ENCODE measurements around the gene HADHA.

The HADHA gene

DNA sequence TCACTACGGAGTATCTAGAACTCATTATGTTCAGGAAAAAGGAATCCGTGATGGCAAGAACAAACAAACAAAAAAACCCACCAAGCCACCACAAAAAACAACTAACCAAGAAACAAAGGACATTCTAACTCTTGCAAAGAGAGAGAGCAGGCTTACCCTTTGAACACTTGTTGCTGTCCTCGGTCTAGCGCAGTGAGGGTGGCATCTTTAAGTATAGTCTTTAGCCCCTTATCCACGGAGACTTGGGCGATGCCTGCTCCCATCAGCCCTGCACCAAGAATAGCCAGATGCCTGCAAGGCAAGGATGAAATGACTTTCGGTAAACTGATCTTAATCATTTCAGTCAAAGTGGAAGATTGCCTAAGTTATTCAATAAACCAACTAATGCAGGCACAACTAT is 40.5 kb downstream of the HADHA start:
- DNase-seq (ENCODE audit: low spot score) = no peak
- Histone ChIP-seq H3K27me3 (ENCODE audit: control insufficient read depth in 3 of 3, insufficient read depth in 3 of 3, low read depth in 1 of 3, low read length in 3 of 3) (no peaks in the 10 kb centered on the region), H2BK120ac (ENCODE audit: low read depth, low read length) (no peak overlapping the region), H3K4ac (ENCODE audit: low read length) (no peak overlapping the region), H4K91ac (ENCODE audit: low read depth, low read length, poor library complexity) (no peak overlapping the region), H2AK5ac (ENCODE audit: low read depth, low read length) (no peak overlapping the region), H3K23ac (ENCODE audit: low read depth, low read length, poor library complexity) (no peak overlapping the region), H2BK15ac (ENCODE audit: low read length) (no peak overlapping the region), H2AFZ (ENCODE audit: low read length) (no peak overlapping the region), H3K18ac (ENCODE audit: low read length) (no peak overlapping the region), H2BK12ac (ENCODE audit: low read length) (no peak overlapping the region), H3K27ac (replicated peaks; ENCODE audit: low read length) (no peak overlapping the region), H3K9ac (ENCODE audit: low read depth, low read length, poor library complexity) (no peak overlapping the region), H3K14ac (ENCODE audit: low read length) (no peak overlapping the region), H3K36me3 (replicated peaks in 1 of 2; ENCODE audit: control insufficient read depth in 2 of 2, insufficient read depth in 2 of 2, low read length in 2 of 2) (peaks cover 11 to 84% of the 10 kb centered on the region in 2 donors), H3K4me1 (ENCODE audit: control insufficient read depth in 2 of 2, insufficient read depth in 1 of 2, low read depth in 1 of 2, low read length in 2 of 2) (peaks cover 0 to 10% of the 10 kb centered on the region in 2 donors), H3K4me3 (ENCODE audit: low read length in 2 of 2) (no peak overlapping the region), H3K79me1 (ENCODE audit: low read depth, low read length) (no peaks in the 10 kb centered on the region), H4K8ac (ENCODE audit: low read depth, low read length) (no peak overlapping the region), H3K4me2 (ENCODE audit: insufficient read depth, low read length, poor library complexity, severe bottlenecking) (no peak overlapping the region), H2BK5ac (ENCODE audit: low read length) (no peak overlapping the region), H3K9me3 (replicated peaks in 1 of 2; ENCODE audit: control insufficient read depth in 2 of 2, insufficient read depth in 1 of 2, low read depth in 1 of 2, low read length in 2 of 2) (no peaks in the 10 kb centered on the region)
- WGBS, 2 donors (ENCODE audit: extremely low coverage in 2 of 2, insufficient read length in 2 of 2, insufficient replicate concordance in 1 of 2) = no CpG with 5 or more reads among the region's 7 CpGs

GRCh38 chr2:26202981-26203490 is 41.4 kb downstream of the HADHA start:
- H2BK15ac ChIP-seq (ENCODE audit: low read length) = no peak overlapping the region
- no peak overlapping the region for H3K4me2 ChIP-seq (ENCODE audit: insufficient read depth, low read length, poor library complexity, severe bottlenecking)
- H3K36me3 ChIP-seq (replicated peaks in 1 of 2; ENCODE audit: control insufficient read depth in 2 of 2, insufficient read depth in 2 of 2, low read length in 2 of 2) = peaks cover 11 to 83% of the 10 kb centered on the region in 2 donors
- no peak overlapping the region for H3K27ac ChIP-seq (replicated peaks; ENCODE audit: low read length)
- H3K4me3 ChIP-seq (ENCODE audit: low read length in 2 of 2) = no peak overlapping the region
- no peak overlapping the region for H3K18ac ChIP-seq (ENCODE audit: low read length)
- H4K91ac ChIP-seq (ENCODE audit: low read depth, low read length, poor library complexity) = no peak overlapping the region
- peaks cover 0 to 10% of the 10 kb centered on the region in 2 donors for H3K4me1 ChIP-seq (ENCODE audit: control insufficient read depth in 2 of 2, insufficient read depth in 1 of 2, low read depth in 1 of 2, low read length in 2 of 2)
- H3K9me3 ChIP-seq (replicated peaks in 1 of 2; ENCODE audit: control insufficient read depth in 2 of 2, insufficient read depth in 1 of 2, low read depth in 1 of 2, low read length in 2 of 2) = no peaks in the 10 kb centered on the region
- H3K27me3 ChIP-seq (ENCODE audit: control insufficient read depth in 3 of 3, insufficient read depth in 3 of 3, low read depth in 1 of 3, low read length in 3 of 3) = no peaks in the 10 kb centered on the region
- no peak overlapping the region for H2BK12ac ChIP-seq (ENCODE audit: low read length)
- no peak overlapping the region for H3K23ac ChIP-seq (ENCODE audit: low read depth, low read length, poor library complexity)
- H4K8ac ChIP-seq (ENCODE audit: low read depth, low read length) = no peak overlapping the region
- H3K79me1 ChIP-seq (ENCODE audit: low read depth, low read length) = no peaks in the 10 kb centered on the region
- no peak overlapping the region for H2BK120ac ChIP-seq (ENCODE audit: low read depth, low read length)
- H2AK5ac ChIP-seq (ENCODE audit: low read depth, low read length) = no peak overlapping the region
- no CpG with 5 or more reads among the region's 1 CpG for WGBS, 2 donors (ENCODE audit: extremely low coverage in 2 of 2, insufficient read length in 2 of 2, insufficient replicate concordance in 1 of 2)
- no peak overlapping the region for H2BK5ac ChIP-seq (ENCODE audit: low read length)
- H3K9ac ChIP-seq (ENCODE audit: low read depth, low read length, poor library complexity) = no peak overlapping the region
- no peak overlapping the region for H3K4ac ChIP-seq (ENCODE audit: low read length)
- no peak overlapping the region for H2AFZ ChIP-seq (ENCODE audit: low read length)
- DNase-seq (ENCODE audit: low spot score) = no peak
- no peak overlapping the region for H3K14ac ChIP-seq (ENCODE audit: low read length)

DNA sequence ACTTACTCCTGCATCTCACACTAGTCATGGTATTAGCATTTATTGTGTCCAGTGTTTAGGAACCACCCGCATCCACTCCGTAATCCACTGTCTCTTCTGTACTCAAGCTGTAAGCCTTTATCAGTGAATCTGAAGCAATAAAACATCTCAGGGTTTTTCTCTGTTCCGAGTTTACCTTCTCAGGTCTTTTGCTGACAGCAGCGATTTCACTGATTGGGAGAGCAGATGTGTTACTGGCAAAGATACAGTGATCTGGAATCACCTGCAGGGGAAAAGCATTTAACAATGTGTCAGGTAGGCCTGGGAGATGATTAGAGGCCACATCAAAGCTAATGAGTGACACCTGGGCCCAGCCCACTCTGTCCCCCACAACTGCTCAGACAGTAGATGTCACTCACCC is 46.9 kb downstream of the HADHA start:
- Histone ChIP-seq H3K14ac (ENCODE audit: low read length) (no peak overlapping the region), H2BK12ac (ENCODE audit: low read length) (no peak overlapping the region), H3K18ac (ENCODE audit: low read length) (no peak overlapping the region), H3K79me1 (ENCODE audit: low read depth, low read length) (no peaks in the 10 kb centered on the region), H2AK5ac (ENCODE audit: low read depth, low read length) (no peak overlapping the region), H3K4me3 (ENCODE audit: low read length in 2 of 2) (no peak overlapping the region), H3K23ac (ENCODE audit: low read depth, low read length, poor library complexity) (no peak overlapping the region), H2BK120ac (ENCODE audit: low read depth, low read length) (no peak overlapping the region), H3K4me1 (ENCODE audit: control insufficient read depth in 2 of 2, insufficient read depth in 1 of 2, low read depth in 1 of 2, low read length in 2 of 2) (peaks cover 0 to 1% of the 10 kb centered on the region in 2 donors), H3K36me3 (replicated peaks in 1 of 2; ENCODE audit: control insufficient read depth in 2 of 2, insufficient read depth in 2 of 2, low read length in 2 of 2) (peaks cover 31 to 96% of the 10 kb centered on the region in 2 donors), H2AFZ (ENCODE audit: low read length) (no peak overlapping the region), H4K8ac (ENCODE audit: low read depth, low read length) (no peak overlapping the region), H2BK15ac (ENCODE audit: low read length) (no peak overlapping the region), H3K4ac (ENCODE audit: low read length) (no peak overlapping the region), H3K27ac (replicated peaks; ENCODE audit: low read length) (no peak overlapping the region), H2BK5ac (ENCODE audit: low read length) (no peak overlapping the region), H3K27me3 (ENCODE audit: control insufficient read depth in 3 of 3, insufficient read depth in 3 of 3, low read depth in 1 of 3, low read length in 3 of 3) (no peaks in the 10 kb centered on the region), H3K9ac (ENCODE audit: low read depth, low read length, poor library complexity) (no peak overlapping the region), H3K4me2 (ENCODE audit: insufficient read depth, low read length, poor library complexity, severe bottlenecking) (no peak overlapping the region), H4K91ac (ENCODE audit: low read depth, low read length, poor library complexity) (no peak overlapping the region), H3K9me3 (replicated peaks in 1 of 2; ENCODE audit: control insufficient read depth in 2 of 2, insufficient read depth in 1 of 2, low read depth in 1 of 2, low read length in 2 of 2) (no peaks in the 10 kb centered on the region)
- DNase-seq (ENCODE audit: low spot score) = no peak
- WGBS, 2 donors (ENCODE audit: extremely low coverage in 2 of 2, insufficient read length in 2 of 2, insufficient replicate concordance in 1 of 2) = no CpG with 5 or more reads among the region's 4 CpGs

- peaks cover 32 to 96% of the 10 kb centered on the region in 2 donors for H3K36me3 ChIP-seq (replicated peaks in 1 of 2; ENCODE audit: control insufficient read depth in 2 of 2, insufficient read depth in 2 of 2, low read length in 2 of 2)
- H3K23ac ChIP-seq (ENCODE audit: low read depth, low read length, poor library complexity) = no peak overlapping the region
- H3K27me3 ChIP-seq (ENCODE audit: control insufficient read depth in 3 of 3, insufficient read depth in 3 of 3, low read depth in 1 of 3, low read length in 3 of 3) = no peaks in the 10 kb centered on the region
- no peak overlapping the region for H4K91ac ChIP-seq (ENCODE audit: low read depth, low read length, poor library complexity)
- no peak overlapping the region for H3K4me2 ChIP-seq (ENCODE audit: insufficient read depth, low read length, poor library complexity, severe bottlenecking)
- no peak overlapping the region for H3K9ac ChIP-seq (ENCODE audit: low read depth, low read length, poor library complexity)
- H3K79me1 ChIP-seq (ENCODE audit: low read depth, low read length) = no peaks in the 10 kb centered on the region
- no peak overlapping the region for H2BK15ac ChIP-seq (ENCODE audit: low read length)
- H4K8ac ChIP-seq (ENCODE audit: low read depth, low read length) = no peak overlapping the region
- H2BK120ac ChIP-seq (ENCODE audit: low read depth, low read length) = no peak overlapping the region
- H2BK5ac ChIP-seq (ENCODE audit: low read length) = no peak overlapping the region
- no peaks in the 10 kb centered on the region for H3K4me1 ChIP-seq (ENCODE audit: control insufficient read depth in 2 of 2, insufficient read depth in 1 of 2, low read depth in 1 of 2, low read length in 2 of 2)
- H3K27ac ChIP-seq (replicated peaks; ENCODE audit: low read length) = no peak overlapping the region
- no peak overlapping the region for H2AK5ac ChIP-seq (ENCODE audit: low read depth, low read length)
- H3K9me3 ChIP-seq (replicated peaks in 1 of 2; ENCODE audit: control insufficient read depth in 2 of 2, insufficient read depth in 1 of 2, low read depth in 1 of 2, low read length in 2 of 2) = no peaks in the 10 kb centered on the region
- H3K18ac ChIP-seq (ENCODE audit: low read length) = no peak overlapping the region
- WGBS, 2 donors (ENCODE audit: extremely low coverage in 2 of 2, insufficient read length in 2 of 2, insufficient replicate concordance in 1 of 2) = no CpG with 5 or more reads among the region's 9 CpGs
- H2AFZ ChIP-seq (ENCODE audit: low read length) = no peak overlapping the region
- H2BK12ac ChIP-seq (ENCODE audit: low read length) = no peak overlapping the region
- no peak overlapping the region for H3K14ac ChIP-seq (ENCODE audit: low read length)
- H3K4me3 ChIP-seq (ENCODE audit: low read length in 2 of 2) = no peak overlapping the region
- no peak overlapping the region for H3K4ac ChIP-seq (ENCODE audit: low read length)
- no peak for DNase-seq (ENCODE audit: low spot score)
Observed at GRCh38 chr2:26196683-26197418, 47.6 kb downstream of the HADHA start.
